SK-N-SH treated with all-trans-retinoic acid at 6 μM for 48 hours (cell line): ENCODE results near the gene SFT2D1.

Source experiments
- ARNTL ChIP-seq: fragments of 450-650 bp; formaldehyde crosslinking; IDR thresholded peaks from 2 replicates; pipeline ENCODE4 v1.5.0; 2020; ENCODE audit warnings: low read depth, mild to moderate bottlenecking, moderate library complexity, borderline replicate concordance
- BACH2 ChIP-seq: fragments of 250-450 bp; sonication (Bioruptor Pico); IDR thresholded peaks from 2 replicates; pipeline ENCODE4 v1.9.0; 2021; ENCODE audit warnings: mild to moderate bottlenecking, borderline replicate concordance
- CSDC2 ChIP-seq: fragments of 250-450 bp; sonication (Bioruptor Pico); IDR thresholded peaks from 2 replicates; pipeline ENCODE4 v1.5.0; 2020; ENCODE audit warnings: mild to moderate bottlenecking, moderate library complexity
- ZC3H10 ChIP-seq: fragments of 250-450 bp; sonication (Bioruptor Pico); IDR thresholded peaks from 2 replicates; pipeline ENCODE4 v1.5.1; 2021; ENCODE audit warnings: mild to moderate bottlenecking, moderate library complexity
- ZFP3 ChIP-seq: fragments of 250-450 bp; sonication (Bioruptor Pico); IDR thresholded peaks from 2 replicates; pipeline ENCODE4 v1.5.0; 2020; ENCODE audit warnings: mild to moderate bottlenecking, moderate library complexity
- ZFP30 ChIP-seq: fragments of 450-650 bp; formaldehyde crosslinking; IDR thresholded peaks from 2 replicates; pipeline ENCODE4 v1.5.0; 2022; ENCODE audit warnings: mild to moderate bottlenecking, moderate library complexity
- TF ChIP-seq, protein P1 (sequence below): fragments of 250-450 bp; sonication (Bioruptor Pico); IDR thresholded peaks from 2 replicates; pipeline ENCODE4 v1.5.1; 2020; ENCODE audit warnings: low read depth, mild to moderate bottlenecking, moderate library complexity
- TF ChIP-seq, protein P2 (sequence below): fragments of 250-450 bp; sonication (Bioruptor Pico); IDR thresholded peaks from 2 replicates; pipeline ENCODE4 v1.5.0; 2020; ENCODE audit warnings: mild to moderate bottlenecking, moderate library complexity
- TF ChIP-seq, protein P3 (sequence below): fragments of 250-450 bp; sonication (Bioruptor Pico); IDR thresholded peaks from 2 replicates; pipeline ENCODE4 v1.8.0; 2020; ENCODE audit warnings: mild to moderate bottlenecking, moderate library complexity, borderline replicate concordance

DNA sequence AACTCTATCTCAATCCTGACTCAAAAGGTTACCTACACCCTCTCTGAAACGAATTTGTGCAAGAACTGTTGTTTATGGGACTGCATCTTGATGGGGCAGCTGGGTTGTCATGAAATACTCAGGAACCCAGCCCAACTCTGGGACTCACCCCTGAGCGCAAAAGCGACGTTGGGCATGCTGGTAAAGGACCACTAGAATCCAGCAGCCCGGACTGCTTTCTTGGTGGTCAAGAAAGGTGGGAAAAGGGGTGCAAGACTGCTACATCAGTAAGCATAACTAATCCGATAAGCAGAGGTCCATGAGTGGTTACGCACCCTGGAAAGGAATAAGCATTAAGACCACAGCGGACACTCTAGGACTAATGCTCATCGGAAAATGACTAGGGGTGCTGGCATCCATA, 27.9 kb downstream of the SFT2D1 start:
- TF ChIP-seq ZFP3 (CRISPR knock-in tag) (no peak), ARNTL (CRISPR knock-in tag) (no peak), ZC3H10 (CRISPR knock-in tag) (no peak), BACH2 (no peak), ZFP30 (CRISPR knock-in tag) (no peak), CSDC2 (CRISPR knock-in tag) (no peak)
- TF ChIP-seq, protein P1, sequence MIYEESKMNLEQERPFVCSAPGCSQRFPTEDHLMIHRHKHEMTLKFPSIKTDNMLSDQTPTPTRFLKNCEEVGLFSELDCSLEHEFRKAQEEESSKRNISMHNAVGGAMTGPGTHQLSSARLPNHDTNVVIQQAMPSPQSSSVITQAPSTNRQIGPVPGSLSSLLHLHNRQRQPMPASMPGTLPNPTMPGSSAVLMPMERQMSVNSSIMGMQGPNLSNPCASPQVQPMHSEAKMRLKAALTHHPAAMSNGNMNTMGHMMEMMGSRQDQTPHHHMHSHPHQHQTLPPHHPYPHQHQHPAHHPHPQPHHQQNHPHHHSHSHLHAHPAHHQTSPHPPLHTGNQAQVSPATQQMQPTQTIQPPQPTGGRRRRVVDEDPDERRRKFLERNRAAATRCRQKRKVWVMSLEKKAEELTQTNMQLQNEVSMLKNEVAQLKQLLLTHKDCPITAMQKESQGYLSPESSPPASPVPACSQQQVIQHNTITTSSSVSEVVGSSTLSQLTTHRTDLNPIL = no peak
- TF ChIP-seq, protein P2, sequence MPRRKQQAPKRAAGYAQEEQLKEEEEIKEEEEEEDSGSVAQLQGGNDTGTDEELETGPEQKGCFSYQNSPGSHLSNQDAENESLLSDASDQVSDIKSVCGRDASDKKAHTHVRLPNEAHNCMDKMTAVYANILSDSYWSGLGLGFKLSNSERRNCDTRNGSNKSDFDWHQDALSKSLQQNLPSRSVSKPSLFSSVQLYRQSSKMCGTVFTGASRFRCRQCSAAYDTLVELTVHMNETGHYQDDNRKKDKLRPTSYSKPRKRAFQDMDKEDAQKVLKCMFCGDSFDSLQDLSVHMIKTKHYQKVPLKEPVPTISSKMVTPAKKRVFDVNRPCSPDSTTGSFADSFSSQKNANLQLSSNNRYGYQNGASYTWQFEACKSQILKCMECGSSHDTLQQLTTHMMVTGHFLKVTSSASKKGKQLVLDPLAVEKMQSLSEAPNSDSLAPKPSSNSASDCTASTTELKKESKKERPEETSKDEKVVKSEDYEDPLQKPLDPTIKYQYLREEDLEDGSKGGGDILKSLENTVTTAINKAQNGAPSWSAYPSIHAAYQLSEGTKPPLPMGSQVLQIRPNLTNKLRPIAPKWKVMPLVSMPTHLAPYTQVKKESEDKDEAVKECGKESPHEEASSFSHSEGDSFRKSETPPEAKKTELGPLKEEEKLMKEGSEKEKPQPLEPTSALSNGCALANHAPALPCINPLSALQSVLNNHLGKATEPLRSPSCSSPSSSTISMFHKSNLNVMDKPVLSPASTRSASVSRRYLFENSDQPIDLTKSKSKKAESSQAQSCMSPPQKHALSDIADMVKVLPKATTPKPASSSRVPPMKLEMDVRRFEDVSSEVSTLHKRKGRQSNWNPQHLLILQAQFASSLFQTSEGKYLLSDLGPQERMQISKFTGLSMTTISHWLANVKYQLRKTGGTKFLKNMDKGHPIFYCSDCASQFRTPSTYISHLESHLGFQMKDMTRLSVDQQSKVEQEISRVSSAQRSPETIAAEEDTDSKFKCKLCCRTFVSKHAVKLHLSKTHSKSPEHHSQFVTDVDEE (CRISPR knock-in tag) = no peak
- TF ChIP-seq, protein P3, sequence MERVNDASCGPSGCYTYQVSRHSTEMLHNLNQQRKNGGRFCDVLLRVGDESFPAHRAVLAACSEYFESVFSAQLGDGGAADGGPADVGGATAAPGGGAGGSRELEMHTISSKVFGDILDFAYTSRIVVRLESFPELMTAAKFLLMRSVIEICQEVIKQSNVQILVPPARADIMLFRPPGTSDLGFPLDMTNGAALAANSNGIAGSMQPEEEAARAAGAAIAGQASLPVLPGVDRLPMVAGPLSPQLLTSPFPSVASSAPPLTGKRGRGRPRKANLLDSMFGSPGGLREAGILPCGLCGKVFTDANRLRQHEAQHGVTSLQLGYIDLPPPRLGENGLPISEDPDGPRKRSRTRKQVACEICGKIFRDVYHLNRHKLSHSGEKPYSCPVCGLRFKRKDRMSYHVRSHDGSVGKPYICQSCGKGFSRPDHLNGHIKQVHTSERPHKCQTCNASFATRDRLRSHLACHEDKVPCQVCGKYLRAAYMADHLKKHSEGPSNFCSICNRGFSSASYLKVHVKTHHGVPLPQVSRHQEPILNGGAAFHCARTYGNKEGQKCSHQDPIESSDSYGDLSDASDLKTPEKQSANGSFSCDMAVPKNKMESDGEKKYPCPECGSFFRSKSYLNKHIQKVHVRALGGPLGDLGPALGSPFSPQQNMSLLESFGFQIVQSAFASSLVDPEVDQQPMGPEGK (CRISPR knock-in tag) = no peak
